H1 (cell line): ENCODE data around the gene C17orf100. TPM values are rescaled to one million over a fixed set of nuclear protein-coding genes. Genes with fewer than 3 reads are reported as not detected.

Source experiments
- CTCF ChIA-PET: fragments of 300-600 bp; sonication (Branson Sonifier 250); formaldehyde crosslinking; loops from one replicate; lab custom pipeline; 2021; ENCODE audit not compliant: partially characterized antibody; lab: Charles Lee
- POLR2A ChIA-PET: fragments of 300-600 bp; sonication (Branson Sonifier 250); formaldehyde crosslinking; loops from one replicate; lab custom pipeline; 2021; ENCODE audit warnings: inconsistent platforms; ENCODE audit not compliant: partially characterized antibody; lab: Charles Lee
- DNase-seq, 2 experiments: peaks; one replicate each; pipeline versions ENCODE4 v3.0.0 to v3.0.0-alpha.2; 2010 to 2022; ENCODE audit warnings: low spot score in 2 of 2, low read depth in 1 of 2, mixed read lengths in 1 of 2
- FAIRE-seq: peaks from 2 replicates; lab custom pipeline; 2011; peaks lifted over from hg19 to GRCh38; lab: Jason Lieb, UNC
- H2AFZ ChIP-seq: 2 replicates; pipeline ENCODE4 v1.8.1; 2012; ENCODE audit warnings: low read length, inconsistent platforms
- H2AK5ac ChIP-seq: 2 replicates; pipeline ENCODE4 v1.6.1; 2013; ENCODE audit warnings: low read depth, low read length
- H2BK120ac ChIP-seq: replicated peaks from 2 replicates; pipeline ENCODE3; 2013; ENCODE audit warnings: low read depth, low read length, inconsistent platforms
- H2BK12ac ChIP-seq: 2 replicates; pipeline ENCODE4 v1.6.1; 2013; ENCODE audit warnings: low read depth, low read length
- H2BK15ac ChIP-seq: 2 replicates; pipeline ENCODE4 v1.6.1; 2013; ENCODE audit warnings: low read length
- H2BK20ac ChIP-seq: 2 replicates; pipeline ENCODE4 v1.6.1; 2013; ENCODE audit warnings: low read length
- H2BK5ac ChIP-seq: 2 replicates; pipeline ENCODE4 v1.6.1; 2013; ENCODE audit warnings: low read depth, low read length
- H3K14ac ChIP-seq: 2 replicates; pipeline ENCODE4 v1.6.1; 2013; ENCODE audit warnings: inconsistent platforms; ENCODE audit not compliant: insufficient read length
- H3K18ac ChIP-seq: 2 replicates; pipeline ENCODE4 v1.6.1; 2013; ENCODE audit warnings: low read length; ENCODE audit errors: extremely low read depth
- H3K23ac ChIP-seq: 2 replicates; pipeline ENCODE4 v1.6.1; 2013; ENCODE audit warnings: inconsistent platforms; ENCODE audit not compliant: insufficient read length
- H3K23me2 ChIP-seq: 2 replicates; pipeline ENCODE4 v1.6.1; 2013; ENCODE audit warnings: low read depth, low read length
- H3K27ac ChIP-seq: 2 replicates; pipeline ENCODE4 v1.6.1; 2011; ENCODE audit warnings: low read depth, low read length, inconsistent platforms
- H3K27me3 ChIP-seq, 4 experiments: replicated peaks in 1 of 4; 1 replicate in 1 of 4; 2 replicates in 3 of 4; pipeline versions ENCODE4 v1.6.1 to v1.8.1; 2011 to 2013; ENCODE audit warnings: low read length in 3 of 4, mild to moderate bottlenecking in 3 of 4, inconsistent platforms in 2 of 4, mixed read lengths in 2 of 4, moderate library complexity in 1 of 4; ENCODE audit not compliant: control insufficient read depth in 3 of 4, insufficient read depth in 3 of 4; ENCODE audit errors: extremely low read depth in 1 of 4
- H3K36me3 ChIP-seq, 4 experiments: 2 replicates each; pipeline versions ENCODE4 v1.6.1 to v1.8.1; 2011 to 2013; ENCODE audit warnings: mild to moderate bottlenecking in 4 of 4, low read length in 3 of 4, moderate library complexity in 2 of 4, control low read depth in 1 of 4, inconsistent platforms in 1 of 4; ENCODE audit not compliant: insufficient read depth in 4 of 4, control insufficient read depth in 2 of 4
- H3K4ac ChIP-seq: replicated peaks from 2 replicates; pipeline ENCODE3; 2013; ENCODE audit warnings: low read length, low read depth, mixed read lengths, inconsistent platforms; ENCODE audit not compliant: insufficient read length
- H3K4me1 ChIP-seq, 4 experiments: replicated peaks in 1 of 4; 1 replicate in 1 of 4; 2 replicates in 3 of 4; pipeline versions ENCODE4 v1.6.1 to v1.8.1; 2011 to 2013; ENCODE audit warnings: low read length in 3 of 4, inconsistent platforms in 2 of 4, mixed read lengths in 1 of 4; ENCODE audit not compliant: insufficient read depth in 4 of 4, control insufficient read depth in 3 of 4
- H3K4me2 ChIP-seq, 2 experiments: 2 replicates each; pipeline versions ENCODE4 v1.6.1 to v1.8.1; 2011 to 2013; ENCODE audit warnings: low read depth in 2 of 2, low read length in 2 of 2, control low read depth in 1 of 2, inconsistent platforms in 1 of 2, mild to moderate bottlenecking in 1 of 2; ENCODE audit not compliant: insufficient read depth in 1 of 2
- H3K4me3 ChIP-seq, 4 experiments: fragments of 200-600, 300-600 bp in 1 of 4; sonication (generic), shearing (Covaris generic), sonication (Bioruptor Twin) in 1 of 4; 2 replicates each; pipeline versions ENCODE4 v1.5.1 to v1.8.1; 2011 to 2016; ENCODE audit warnings: low read length in 4 of 4, low read depth in 3 of 4, control low read depth in 2 of 4, inconsistent platforms in 2 of 4, mild to moderate bottlenecking in 2 of 4, mixed read lengths in 1 of 4, moderate library complexity in 1 of 4; ENCODE audit not compliant: insufficient read depth in 2 of 4; ENCODE audit errors: extremely low read depth in 1 of 4
- H3K56ac ChIP-seq: replicated peaks from 2 replicates; pipeline ENCODE3; 2013; ENCODE audit warnings: low read depth, mild to moderate bottlenecking, mixed read lengths, low read length, inconsistent platforms; ENCODE audit not compliant: insufficient read length
- H3K79me1 ChIP-seq: 2 replicates; pipeline ENCODE4 v1.6.1; 2013; ENCODE audit warnings: low read depth, low read length, control low read depth
- H3K79me2 ChIP-seq, 2 experiments: 2 replicates each; pipeline versions ENCODE4 v1.6.1 to v1.8.1; 2012 to 2013; ENCODE audit warnings: low read length in 2 of 2, mild to moderate bottlenecking in 2 of 2, inconsistent platforms in 1 of 2; ENCODE audit not compliant: insufficient read depth in 2 of 2, control insufficient read depth in 1 of 2
- H3K9ac ChIP-seq, 4 experiments: replicated peaks in 1 of 4; 1 replicate in 1 of 4; 2 replicates in 3 of 4; pipeline versions ENCODE4 v1.6.1 to v1.8.1; 2011 to 2013; ENCODE audit warnings: low read depth in 3 of 4, low read length in 3 of 4, control low read depth in 2 of 4, mild to moderate bottlenecking in 2 of 4, moderate library complexity in 2 of 4, inconsistent platforms in 1 of 4; ENCODE audit errors: extremely low read depth in 1 of 4
- H3K9me3 ChIP-seq, 2 experiments: 2 replicates each; pipeline versions ENCODE4 v1.6.1 to v1.8.1; 2012 to 2013; ENCODE audit warnings: mild to moderate bottlenecking in 2 of 2, moderate library complexity in 2 of 2, control low read depth in 1 of 2, inconsistent platforms in 1 of 2, low read depth in 1 of 2, low read length in 1 of 2, mixed read lengths in 1 of 2; ENCODE audit not compliant: insufficient read depth in 2 of 2
- H4K20me1 ChIP-seq, 2 experiments: replicated peaks in 1 of 2; 2 replicates each; pipeline versions ENCODE3 to v1.8.1; 2011 to 2013; ENCODE audit warnings: inconsistent platforms in 2 of 2, low read length in 2 of 2, mild to moderate bottlenecking in 1 of 2; ENCODE audit not compliant: insufficient read depth in 2 of 2, control insufficient read depth in 1 of 2
- H4K5ac ChIP-seq: 2 replicates; pipeline ENCODE4 v1.6.1; 2013; ENCODE audit warnings: low read length, low read depth, mixed read lengths, inconsistent platforms; ENCODE audit not compliant: insufficient read length
- H4K8ac ChIP-seq: 2 replicates; pipeline ENCODE4 v1.8.0; 2013; ENCODE audit warnings: mild to moderate bottlenecking, moderate library complexity, low read length, inconsistent platforms; ENCODE audit not compliant: insufficient read depth; ENCODE audit errors: extremely low read depth
- H4K91ac ChIP-seq: replicated peaks from 2 replicates; pipeline ENCODE3; 2013; ENCODE audit warnings: low read length, mixed read lengths, inconsistent platforms; ENCODE audit not compliant: insufficient read length
- GTF2F1 ChIP-seq: IDR thresholded peaks from 2 replicates; pipeline ENCODE4 v1.6.1; 2012; ENCODE audit warnings: low read depth, low read length, improper control_type of control experiment, borderline replicate concordance
- TBP ChIP-seq: IDR thresholded peaks from 2 replicates; pipeline ENCODE4 v1.6.1; 2011; ENCODE audit warnings: low read depth, low read length, improper control_type of control experiment
- whole genome bisulfite sequencing, 2 experiments: shearing (Covaris generic) in 1 of 2; methylation state at CpG; one replicate each; pipeline versions ENCODE4 v1.1.6 to v1.1.7; 2013 to 2015; ENCODE audit warnings: low lambda C conversion rate in 2 of 2, mixed read lengths in 2 of 2, inconsistent platforms in 1 of 2, low coverage in 1 of 2, missing lambda C conversion rate in 1 of 2; ENCODE audit not compliant: insufficient replicate concordance in 2 of 2, insufficient coverage in 1 of 2, insufficient read length in 1 of 2; ENCODE audit errors: extremely low coverage in 1 of 2, missing lambda C conversion rate in 1 of 2; 5-methylcytosine and 5-hydroxymethylcytosine counted together
- polyA plus RNA-seq, 7 experiments: library from polyadenylated mRNA; depleted of rRNA in 3 of 7; stranded (reverse) in 5 of 7; unstranded in 2 of 7; fragments of >200 nt in 5 of 7; fragments of 200-250 nt in 2 of 7; gene quantifications; 1 replicate in 5 of 7; 2 replicates in 1 of 7; 4 replicates in 1 of 7; pipeline versions ENCODE4 v1.2.1 to v1.2.3, GENCODE V29; 2011 to 2013; ENCODE audit warnings: missing spikeins in 2 of 7, mixed read lengths in 2 of 7
- total RNA-seq: library from RNA; stranded (reverse); fragmentation: NEBNext Ultra II Directional; extraction: Animal tissue kit (Norgen Biotek cat#: 25700); gene quantifications from 2 replicates; pipeline ENCODE4 v1.2.1, GENCODE V29; 2021

The C17orf100 gene
- total and polyA plus RNA-seq, 2 of the 8 experiments (the other 6 are each of a cell fraction or from before 2014, with no cell fraction given): 2.1 to 2.8 TPM

DNA sequence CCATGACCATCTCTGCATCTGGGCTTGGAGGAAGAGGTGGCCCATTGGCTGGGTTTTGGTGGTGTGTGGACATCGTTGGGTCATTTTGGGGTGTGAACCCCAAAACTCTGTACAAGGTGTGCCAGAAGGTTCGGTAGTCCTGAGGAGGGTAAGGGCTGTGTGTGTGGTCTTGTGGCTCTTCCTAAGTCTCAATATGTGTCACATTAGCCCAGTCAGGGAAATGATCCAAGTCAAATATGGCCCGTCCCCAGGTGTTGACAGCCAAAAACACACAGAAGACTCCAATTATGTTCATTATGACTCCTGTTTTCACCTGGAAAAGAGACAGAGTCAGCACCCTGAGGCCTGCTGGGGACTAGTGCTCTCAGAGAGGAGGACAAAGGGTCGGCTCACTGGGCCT is 34.5 kb downstream of the C17orf100 start:
- Histone ChIP-seq H4K8ac (no peak overlapping the region), H2BK15ac (no peak overlapping the region), H3K56ac (no peak overlapping the region), H3K4me3 (no peak overlapping the region), H3K36me3 (no peaks in the 10 kb centered on the region), H3K79me1 (no peaks in the 10 kb centered on the region), H3K27ac (no peak overlapping the region), H2AFZ (no peak overlapping the region), H3K23ac (no peak overlapping the region), H3K4me1 (no peaks in the 10 kb centered on the region; a peak in 1 of 7 replicates), H2BK5ac (no peak overlapping the region), H3K9me3 (no peaks in the 10 kb centered on the region), H2BK20ac (no peak overlapping the region), H3K27me3 (no peaks in the 10 kb centered on the region; a peak in 1 of 7 replicates), H3K4ac (no peak overlapping the region), H4K5ac (no peak overlapping the region), H4K20me1 (no peaks in the 10 kb centered on the region), H3K14ac (no peak overlapping the region), H3K23me2 (no peaks in the 10 kb centered on the region), H2BK12ac (no peak overlapping the region), H3K9ac (no peak overlapping the region), H2BK120ac (no peak overlapping the region), H3K4me2 (no peak overlapping the region), H3K18ac (no peak overlapping the region), H4K91ac (no peak overlapping the region), H2AK5ac (no peak overlapping the region), H3K79me2 (no peaks in the 10 kb centered on the region)
- ChIA-PET CTCF (interaction anchor here (0.6 to 2.1 kb wide), 5 partner anchors 16 to 255 kb away, joined by 3 to 5 read pairs (median 4); partner anchors contain the start of gene SLC13A5), POLR2A (no interaction called here)
- FAIRE-seq: no peak
- WGBS, 2 experiments: 84% methylated on average over 3 of the region's 4 CpGs; no CpG with 5 or more reads in 1 of the 2 experiments
- no peak for TF ChIP-seq TBP
- no peak for TF ChIP-seq GTF2F1
- DNase-seq: no peak
